SKM-1 treated with dmso at 0.1 percent for 144 hours (cell line): ENCODE measurements around the gene ALG5.

Experiments
- DNase-seq: peaks from one replicate; lab custom pipeline; 2025; ENCODE audit not compliant: unreplicated experiment; lab: John Stamatoyannopoulos, UW

Gene ALG5

GRCh38 chr13:36981156-36981743 is 17.9 kb downstream of the ALG5 start:
- peak; percentile 33 for DNase-seq

- DNase-seq, result no peak
Measured at GRCh38 chr13:36979361-36980050, 19.6 kb downstream of the ALG5 start.

- no peak for DNase-seq
Measured at GRCh38 chr13:36975172-36975571, 24.0 kb downstream of the ALG5 start.

- peak; percentile 18 for DNase-seq
Measured at GRCh38 chr13:36973621-36974295, 25.4 kb downstream of the ALG5 start.

GRCh38 chr13:36973009-36973408 is 26.1 kb downstream of the ALG5 start:
- DNase-seq, result no peak

GRCh38 chr13:36966404-36966803 is 32.7 kb downstream of the ALG5 start:
- DNase-seq, result no peak

GRCh38 chr13:36965767-36966166 is 33.4 kb downstream of the ALG5 start:
- no peak for DNase-seq

- no peak for DNase-seq
Measured at GRCh38 chr13:36959456-36960116, 39.6 kb downstream of the ALG5 start.

GRCh38 chr13:36954542-36954941 is 44.6 kb downstream of the ALG5 start:
- no peak for DNase-seq

GRCh38 chr13:36950920-36951319 is 48.2 kb downstream of the ALG5 start:
- no peak for DNase-seq

- no peak for DNase-seq
Measured at GRCh38 chr13:36950330-36950729, 48.8 kb downstream of the ALG5 start.

GRCh38 chr13:36945078-36945477 is 54.1 kb downstream of the ALG5 start:
- no peak for DNase-seq

GRCh38 chr13:36925603-36926002 is 73.5 kb downstream of the ALG5 start:
- DNase-seq, result no peak

GRCh38 chr13:36924001-36924400 is 75.1 kb downstream of the ALG5 start:
- no peak for DNase-seq

GRCh38 chr13:36921631-36922301 is 77.4 kb downstream of the ALG5 start:
- no peak for DNase-seq

GRCh38 chr13:36920616-36921185 is 78.4 kb downstream of the ALG5 start:
- no peak for DNase-seq

GRCh38 chr13:36919833-36920615 is 79.1 kb downstream of the ALG5 start, which contains the start of gene SMAD9:
Gene SMAD9 (minus strand): TSS chr13:36920238. CDS start chr13:36879689, 40,549 bp downstream.
- DNase-seq, result no peak

GRCh38 chr13:36919171-36919832 is 79.8 kb downstream of the ALG5 start:
- DNase-seq, result no peak
